ENCODE results near the gene SYCN. TPM values are rescaled to one million over a fixed set of nuclear protein-coding genes. Genes with fewer than 3 reads are reported as not detected.

SYCN gene
- polyA plus RNA-seq, 3 donors = not detected

GRCh38 chr19:39160523-39160861, 43.6 kb downstream of the SYCN start:
- Mint-ChIP-seq H3K27me3 (ENCODE audit: low read depth in 3 of 3) (no peaks in the 10 kb centered on the region), H3K4me1 (peaks cover 14% of the 10 kb centered on the region), H3K36me3 (peaks cover 0 to 3% of the 10 kb centered on the region in 2 donors), H3K9me3 (no peaks in the 10 kb centered on the region), H3K4me3 (no peak overlapping the region), H3K27ac (peak overlapping the region; percentile 44 to 86 (median 68))
- intact Hi-C loops (cut with micrococcal nuclease) = no loop called here
- no peaks in the 10 kb centered on the region for H3K9me3 ChIP-seq (replicated peaks in 1 of 2; ENCODE audit: control insufficient read depth in 1 of 2, insufficient read depth in 1 of 2, low read length in 2 of 2)
- H3K4me2 ChIP-seq (replicated peaks; ENCODE audit: extremely low read depth, low read length, poor library complexity, severe bottlenecking) = no peak overlapping the region
- H3K4me3 ChIP-seq (replicated peaks in 1 of 3; ENCODE audit: low read depth in 2 of 3, low read length in 3 of 3) = no peak overlapping the region
- H3K4me1 ChIP-seq (ENCODE audit: control insufficient read depth in 1 of 2, insufficient read depth in 2 of 2, low read length in 2 of 2) = peaks cover 0 to 16% of the 10 kb centered on the region in 2 donors
- no peak overlapping the region for H2AFZ ChIP-seq (ENCODE audit: insufficient read depth, low read depth, low read length, poor library complexity, severe bottlenecking)
- peaks cover 7% of the 10 kb centered on the region for H3K79me2 ChIP-seq (ENCODE audit: insufficient read depth, low read length)
- no peak for DNase-seq
- no peak for TF ChIP-seq CTCF (IDR thresholded peaks at IDR 0.05)
- no peaks in the 10 kb centered on the region for H3K36me3 ChIP-seq (replicated peaks in 1 of 2; ENCODE audit: control insufficient read depth in 1 of 2, insufficient read depth in 2 of 2, low read length in 2 of 2)
- 76% methylated on average over 6 of the region's 8 CpGs for WGBS (ENCODE audit: insufficient coverage)
- H4K20me1 ChIP-seq (ENCODE audit: insufficient read depth, low read length) = peaks cover 4% of the 10 kb centered on the region
- H3K9ac ChIP-seq (ENCODE audit: insufficient read depth, low read length, poor library complexity, severe bottlenecking) = no peak overlapping the region
- H3K27ac ChIP-seq (ENCODE audit: low read depth in 1 of 2, low read length in 2 of 2) = peak overlapping the region in 1 of 2 donors; percentile 60
- no peaks in the 10 kb centered on the region for H3K27me3 ChIP-seq (ENCODE audit: control insufficient read depth in 2 of 2, insufficient read depth in 2 of 2, low read length in 2 of 2)

- Histone ChIP-seq H3K27me3 (ENCODE audit: control insufficient read depth in 2 of 2, insufficient read depth in 2 of 2, low read length in 2 of 2) (no peaks in the 10 kb centered on the region), H3K36me3 (replicated peaks in 1 of 2; ENCODE audit: control insufficient read depth in 1 of 2, insufficient read depth in 2 of 2, low read length in 2 of 2) (no peaks in the 10 kb centered on the region), H3K27ac (ENCODE audit: low read depth in 1 of 2, low read length in 2 of 2) (no peak overlapping the region), H3K9ac (ENCODE audit: insufficient read depth, low read length, poor library complexity, severe bottlenecking) (no peak overlapping the region), H3K9me3 (replicated peaks in 1 of 2; ENCODE audit: control insufficient read depth in 1 of 2, insufficient read depth in 1 of 2, low read length in 2 of 2) (no peaks in the 10 kb centered on the region), H2AFZ (ENCODE audit: insufficient read depth, low read depth, low read length, poor library complexity, severe bottlenecking) (no peak overlapping the region), H3K4me2 (replicated peaks; ENCODE audit: extremely low read depth, low read length, poor library complexity, severe bottlenecking) (no peak overlapping the region), H3K79me2 (ENCODE audit: insufficient read depth, low read length) (peaks cover 12% of the 10 kb centered on the region), H3K4me3 (replicated peaks in 1 of 3; ENCODE audit: low read depth in 2 of 3, low read length in 3 of 3) (no peak overlapping the region), H3K4me1 (ENCODE audit: control insufficient read depth in 1 of 2, insufficient read depth in 2 of 2, low read length in 2 of 2) (peaks cover 0 to 16% of the 10 kb centered on the region in 2 donors), H4K20me1 (ENCODE audit: insufficient read depth, low read length) (peaks cover 4% of the 10 kb centered on the region)
- intact Hi-C loops (cut with micrococcal nuclease) = no loop called here
- peaks cover 14% of the 10 kb centered on the region for H3K4me1 Mint-ChIP-seq
- no peak overlapping the region for H3K4me3 Mint-ChIP-seq
- H3K9me3 Mint-ChIP-seq = no peaks in the 10 kb centered on the region
- no peaks in the 10 kb centered on the region for H3K27me3 Mint-ChIP-seq (ENCODE audit: low read depth in 3 of 3)
- DNase-seq = no peak
- 94% methylated on average over 9 of the region's 12 CpGs for WGBS (ENCODE audit: insufficient coverage)
- H3K36me3 Mint-ChIP-seq = peaks cover 0 to 3% of the 10 kb centered on the region in 2 donors
- peak overlapping the region in 1 of 7 donors; percentile 23 for H3K27ac Mint-ChIP-seq
- TF ChIP-seq CTCF (IDR thresholded peaks at IDR 0.05) = no peak
Observed at GRCh38 chr19:39158646-39159260, 45.3 kb downstream of the SYCN start.
